Measurements from ENCODE around the gene MRFAP1. TPM values are rescaled to one million over a fixed set of nuclear protein-coding genes. Genes with fewer than 3 reads are reported as not detected.

The MRFAP1 gene
- total RNA-seq, 2 donors from 2014 or later = 214 to 274 TPM

GRCh38 chr4:6601661-6602250, 38.7 kb upstream of the MRFAP1 start:
- TF ChIP-seq CTCF (IDR thresholded peaks at IDR 0.05) = no peak
- intact Hi-C loops (cut with DNase I) = no loop called here
- H3K9ac ChIP-seq (ENCODE audit: low read depth in 2 of 2, low read length in 2 of 2) = no peak overlapping the region
- H3K36me3 ChIP-seq = no peaks in the 10 kb centered on the region
- no peaks in the 10 kb centered on the region for H3K9me3 ChIP-seq
- no peak for DNase-seq
- H3K4me3 ChIP-seq = no peak overlapping the region
- no peaks in the 10 kb centered on the region for H3K4me1 ChIP-seq
- H3K27me3 ChIP-seq = no peaks in the 10 kb centered on the region
- H3K27ac ChIP-seq = no peak overlapping the region

GRCh38 chr4:6602289-6602688, 38.2 kb upstream of the MRFAP1 start:
- no peaks in the 10 kb centered on the region for H3K4me1 ChIP-seq
- H3K36me3 ChIP-seq = no peaks in the 10 kb centered on the region
- H3K9me3 ChIP-seq = no peaks in the 10 kb centered on the region
- intact Hi-C loops (cut with DNase I) = no loop called here
- TF ChIP-seq CTCF (IDR thresholded peaks at IDR 0.05) = no peak
- no peak overlapping the region for H3K27ac ChIP-seq
- H3K4me3 ChIP-seq = no peak overlapping the region
- no peak overlapping the region for H3K9ac ChIP-seq (ENCODE audit: low read depth in 2 of 2, low read length in 2 of 2)
- no peaks in the 10 kb centered on the region for H3K27me3 ChIP-seq
- DNase-seq = no peak

GRCh38 chr4:6603128-6603527, 37.4 kb upstream of the MRFAP1 start:
- Histone ChIP-seq H3K9me3 (no peaks in the 10 kb centered on the region), H3K36me3 (no peaks in the 10 kb centered on the region), H3K27ac (no peak overlapping the region), H3K4me3 (no peak overlapping the region), H3K9ac (ENCODE audit: low read depth in 2 of 2, low read length in 2 of 2) (no peak overlapping the region), H3K4me1 (no peaks in the 10 kb centered on the region), H3K27me3 (no peaks in the 10 kb centered on the region)
- no peak for DNase-seq
- no peak for TF ChIP-seq CTCF (IDR thresholded peaks at IDR 0.05)
- intact Hi-C loops (cut with DNase I) = no loop called here

GRCh38 chr4:6605114-6605513, 35.4 kb upstream of the MRFAP1 start:
- Histone ChIP-seq H3K4me1 (no peaks in the 10 kb centered on the region), H3K36me3 (no peaks in the 10 kb centered on the region), H3K27me3 (no peaks in the 10 kb centered on the region), H3K9me3 (no peaks in the 10 kb centered on the region), H3K4me3 (no peak overlapping the region), H3K9ac (ENCODE audit: low read depth in 2 of 2, low read length in 2 of 2) (no peak overlapping the region), H3K27ac (no peak overlapping the region)
- no peak for TF ChIP-seq CTCF (IDR thresholded peaks at IDR 0.05)
- DNase-seq = no peak
- intact Hi-C loops (cut with DNase I) = no loop called here

DNA sequence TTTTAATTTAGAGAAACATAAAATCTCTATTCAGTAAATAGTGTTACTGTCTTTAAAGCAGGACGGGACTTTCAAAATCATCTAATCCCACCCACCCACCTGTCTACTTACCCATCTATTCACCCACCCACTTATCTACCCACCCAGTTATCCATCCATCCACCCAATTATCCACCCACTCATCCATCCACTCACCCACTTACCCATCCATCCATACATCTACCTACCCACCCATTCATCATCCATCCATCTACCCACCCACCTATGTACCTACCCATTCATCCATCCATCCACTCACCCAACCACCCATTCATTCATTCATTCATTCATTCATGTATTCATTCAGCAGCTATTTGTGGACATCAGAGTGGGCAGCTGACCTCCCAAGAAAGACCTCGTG, 34.9 kb upstream of the MRFAP1 start:
- no peaks in the 10 kb centered on the region for H3K27me3 ChIP-seq
- no peak for DNase-seq
- no peak overlapping the region for H3K4me3 ChIP-seq
- H3K27ac ChIP-seq = no peak overlapping the region
- H3K9ac ChIP-seq (ENCODE audit: low read depth in 2 of 2, low read length in 2 of 2) = no peak overlapping the region
- TF ChIP-seq CTCF (IDR thresholded peaks at IDR 0.05) = no peak
- H3K36me3 ChIP-seq = no peaks in the 10 kb centered on the region
- no peaks in the 10 kb centered on the region for H3K9me3 ChIP-seq
- H3K4me1 ChIP-seq = no peaks in the 10 kb centered on the region
- intact Hi-C loops (cut with DNase I) = no loop called here

Measured in colonic mucosa (tissue), 4 donors.